Naive B cell (primary cell): ENCODE data around the gene RWDD4. TPM values are rescaled to one million over a fixed set of nuclear protein-coding genes. Genes with fewer than 3 reads are reported as not detected.

Source experiments
- ATAC-seq, 2 donors: fragments of 150-1000 bp; cut with Tn5 transposase; 2 replicates each; pipeline ENCODE4 v1.10.0; 2021; ENCODE audit warnings: low read depth in 2 of 2, mild to moderate bottlenecking in 2 of 2, moderate library complexity in 2 of 2
- DNase-seq: peaks from one replicate; pipeline ENCODE4 v3.0.0; 2022
- H3K27ac Mint-ChIP-seq, 6 donors: one replicate each; pipeline ENCODE4 v1.8.0; 2020 to 2022; ENCODE audit warnings: mild to moderate bottlenecking in 6 of 6, mixed read lengths in 6 of 6, moderate library complexity in 5 of 6, inconsistent platforms in 2 of 6
- H3K27me3 Mint-ChIP-seq, 3 donors: one replicate each; pipeline ENCODE4 v1.8.0; 2021 to 2022; ENCODE audit warnings: mixed read lengths in 3 of 3, mild to moderate bottlenecking in 1 of 3
- H3K36me3 Mint-ChIP-seq, 2 donors: one replicate each; pipeline ENCODE4 v1.8.0; 2020 to 2022; ENCODE audit warnings: mixed read lengths in 2 of 2, inconsistent platforms in 1 of 2, mild to moderate bottlenecking in 1 of 2
- H3K4me1 Mint-ChIP-seq, 3 donors: one replicate each; pipeline ENCODE4 v1.8.0; 2020 to 2022; ENCODE audit warnings: mixed read lengths in 3 of 3, inconsistent platforms in 1 of 3, mild to moderate bottlenecking in 1 of 3, moderate library complexity in 1 of 3
- H3K4me3 Mint-ChIP-seq, 8 donors: one replicate each; pipeline ENCODE4 v1.8.0; 2020 to 2022; ENCODE audit warnings: mild to moderate bottlenecking in 8 of 8, mixed read lengths in 8 of 8, moderate library complexity in 8 of 8, inconsistent platforms in 2 of 8
- H3K9me3 Mint-ChIP-seq, 7 donors: one replicate each; pipeline ENCODE4 v1.8.0; 2020 to 2022; ENCODE audit warnings: mixed read lengths in 7 of 7, mild to moderate bottlenecking in 5 of 7, inconsistent platforms in 2 of 7, moderate library complexity in 1 of 7
- polyA plus RNA-seq, 6 donors: library from polyadenylated mRNA; unstranded; fragments of 300-500 nt; fragmentation: Illumina TruSeq; gene quantifications; one replicate each; pipeline ENCODE4 v1.2.3, GENCODE V29; 2021; ENCODE audit warnings: low read depth in 6 of 6

RWDD4 gene
- 10 to 100 TPM; 16.9 to 29.5 (median 19.6) TPM for polyA plus RNA-seq

DNA sequence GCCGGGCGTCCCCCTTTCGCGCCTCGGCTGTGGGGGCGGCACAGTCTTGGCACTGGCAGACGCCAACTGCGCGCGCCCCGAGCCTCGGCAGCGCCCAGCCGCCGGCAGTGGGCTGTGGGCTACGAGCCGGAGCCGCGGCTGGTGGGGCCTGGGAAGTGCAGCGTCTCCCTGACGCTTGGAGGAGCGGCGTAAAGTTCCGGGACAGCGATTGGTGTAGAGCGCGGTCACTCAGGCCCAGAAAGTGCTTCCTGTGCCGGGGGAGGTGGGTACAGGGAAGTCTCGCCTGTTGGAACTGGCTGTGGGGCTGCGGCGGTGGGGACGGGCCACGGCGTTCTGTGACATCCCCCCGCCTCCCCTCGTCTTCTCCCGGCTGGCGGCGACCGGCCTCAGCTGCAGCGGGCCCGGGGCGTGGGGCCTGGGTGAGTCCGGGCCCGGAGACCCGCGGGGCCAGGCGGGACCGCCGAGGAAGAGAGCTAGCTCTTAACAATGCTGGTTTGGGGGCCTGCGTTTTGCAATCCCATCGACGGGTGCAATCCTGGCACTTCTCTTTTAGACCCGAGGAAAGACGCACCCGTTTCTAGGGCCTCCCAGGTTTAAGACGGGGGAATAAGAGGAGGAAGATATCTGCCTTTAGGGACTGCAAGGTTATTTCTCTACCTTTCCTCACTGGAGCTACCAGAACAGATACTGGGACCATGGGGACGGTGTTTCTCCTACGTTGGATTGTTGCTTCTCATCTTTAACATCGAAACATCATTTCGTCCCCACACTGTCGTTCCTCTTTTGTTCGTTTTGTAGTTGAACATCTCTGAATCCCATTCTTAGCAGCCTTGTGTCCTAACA, at the start of gene RWDD4, which contains the start of gene TRAPPC11:
Gene RWDD4 (minus strand): TSS at position 157 of the 843 bp plus-strand sequence. CDS start 233 bp downstream, outside the sequence.
Gene TRAPPC11 (plus strand): TSS at position 265 of the 843 bp plus-strand sequence. CDS start 4,575 bp downstream, outside the sequence.
- no peaks in the 10 kb centered on the region for H3K9me3 Mint-ChIP-seq

DNA sequence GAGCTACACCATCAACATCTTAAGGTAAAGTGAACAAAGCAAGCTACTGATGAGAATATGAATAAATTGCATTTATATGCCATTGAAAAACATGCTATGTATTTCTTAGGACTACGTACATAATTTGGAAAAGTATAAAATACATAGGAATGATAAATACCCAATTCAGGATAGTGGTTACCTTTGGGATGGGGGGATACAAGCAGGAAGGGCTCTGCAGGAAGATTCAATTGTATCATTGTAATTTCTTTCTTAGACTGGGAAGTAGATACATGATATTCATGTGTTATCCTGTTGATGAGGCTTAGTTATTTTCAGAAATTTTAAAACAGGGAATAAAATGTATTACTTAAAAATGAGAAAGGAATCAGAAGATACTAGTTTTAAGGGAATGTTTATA, 43.5 kb upstream of the RWDD4 start:
- H3K36me3 Mint-ChIP-seq = peaks cover 32 to 39% of the 10 kb centered on the region in 2 donors
- no peak for ATAC-seq
- no peaks in the 10 kb centered on the region for H3K27me3 Mint-ChIP-seq

More for the DNA sequence above, at the start of gene RWDD4, which contains the start of gene TRAPPC11:
- peak; percentile 95 for DNase-seq
- H3K27me3 Mint-ChIP-seq = no peaks in the 10 kb centered on the region
- peak within 1 kb of the TSS; percentile 93 to 99 (median 98) for H3K27ac Mint-ChIP-seq
- peaks cover 24 to 42% (median 35%) of the 10 kb centered on the region in 3 donors for H3K4me1 Mint-ChIP-seq
- peak; percentile 95 to 97 for ATAC-seq
- peaks cover 3 to 7% of the 10 kb centered on the region in 2 donors for H3K36me3 Mint-ChIP-seq
- peak within 1 kb of the TSS; percentile 83 to 97 (median 96) for H3K4me3 Mint-ChIP-seq

DNA sequence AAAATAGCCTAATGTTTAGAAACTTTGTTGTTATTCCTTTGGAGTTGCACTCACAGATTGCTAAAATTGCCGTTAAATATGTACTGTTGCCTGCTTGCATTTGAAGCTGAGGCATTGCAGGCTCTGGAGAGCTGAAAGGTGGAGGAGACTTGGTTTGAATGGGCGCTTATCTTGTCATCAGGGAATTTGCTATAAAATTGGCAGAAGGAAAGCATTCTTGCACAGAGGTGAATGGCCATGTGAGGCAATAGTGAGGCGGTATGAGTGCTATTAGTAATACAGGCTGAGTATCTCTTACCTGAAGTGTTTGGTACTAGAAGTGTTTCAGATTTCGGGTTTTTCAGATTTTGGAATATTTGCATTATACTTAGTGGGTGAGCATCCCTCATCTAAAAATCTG, 41.4 kb upstream of the RWDD4 start:
- ATAC-seq (no peak), DNase-seq (no peak)
- peaks cover 0 to 5% (median 0%) of the 10 kb centered on the region in 3 donors for H3K4me1 Mint-ChIP-seq
- peaks cover 35 to 43% of the 10 kb centered on the region in 2 donors for H3K36me3 Mint-ChIP-seq
- H3K27me3 Mint-ChIP-seq = no peaks in the 10 kb centered on the region
- peak overlapping the region in 1 of 6 donors; percentile 76 for H3K27ac Mint-ChIP-seq
- no peaks in the 10 kb centered on the region for H3K9me3 Mint-ChIP-seq
- no peak overlapping the region for H3K4me3 Mint-ChIP-seq

More for the DNA sequence above, 43.5 kb upstream of the RWDD4 start:
- Mint-ChIP-seq H3K27ac (no peak overlapping the region), H3K4me3 (no peak overlapping the region), H3K4me1 (peaks cover 0 to 5% (median 0%) of the 10 kb centered on the region in 3 donors), H3K9me3 (no peaks in the 10 kb centered on the region)
- DNase-seq = no peak

DNA sequence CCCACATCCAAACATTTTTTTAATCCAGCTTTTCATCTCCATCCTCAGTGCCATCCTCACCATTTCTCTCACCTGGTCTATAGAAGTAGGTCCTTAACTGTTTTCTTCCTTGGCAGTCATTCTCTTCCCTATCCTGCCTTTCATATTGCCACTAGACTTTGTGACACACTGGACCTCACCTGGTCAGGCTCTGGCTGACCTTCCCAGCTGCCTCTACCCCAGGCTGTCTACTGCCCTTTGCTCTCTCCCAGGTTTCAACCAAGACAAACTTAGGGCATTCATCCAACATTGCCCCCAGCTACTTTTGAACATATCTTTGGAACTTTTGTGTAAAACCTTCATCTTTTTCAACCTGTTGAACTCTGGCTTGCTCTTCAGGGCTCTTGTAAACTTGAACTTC, 39.9 kb upstream of the RWDD4 start:
- no peaks in the 10 kb centered on the region for H3K27me3 Mint-ChIP-seq
- H3K4me1 Mint-ChIP-seq = peaks cover 0 to 5% (median 0%) of the 10 kb centered on the region in 3 donors
- no peak overlapping the region for H3K27ac Mint-ChIP-seq
- DNase-seq (no peak), ATAC-seq (no peak)
- no peak overlapping the region for H3K4me3 Mint-ChIP-seq
- peaks cover 30 to 44% of the 10 kb centered on the region in 2 donors for H3K36me3 Mint-ChIP-seq
- H3K9me3 Mint-ChIP-seq = no peaks in the 10 kb centered on the region

DNA sequence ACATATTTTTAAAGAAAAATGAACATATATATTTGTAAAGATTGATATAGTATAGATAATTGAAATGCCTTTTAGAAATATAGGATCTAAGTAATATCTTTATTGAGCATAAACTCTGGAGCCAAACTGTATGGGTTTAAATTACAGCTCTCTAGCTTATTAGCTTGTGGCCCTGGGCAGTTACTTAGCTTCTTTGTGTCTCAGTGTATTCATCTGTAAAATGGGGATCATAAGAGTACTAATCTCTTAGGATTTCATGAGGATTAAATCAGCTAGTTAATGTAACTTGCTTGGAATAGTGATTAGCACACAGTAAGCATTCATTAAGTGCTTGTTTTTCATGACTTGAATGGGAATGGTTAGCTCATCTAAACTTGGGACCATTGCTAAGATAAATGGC, 32.9 kb upstream of the RWDD4 start:
- ATAC-seq = no peak
- H3K4me1 Mint-ChIP-seq = no peaks in the 10 kb centered on the region

DNA sequence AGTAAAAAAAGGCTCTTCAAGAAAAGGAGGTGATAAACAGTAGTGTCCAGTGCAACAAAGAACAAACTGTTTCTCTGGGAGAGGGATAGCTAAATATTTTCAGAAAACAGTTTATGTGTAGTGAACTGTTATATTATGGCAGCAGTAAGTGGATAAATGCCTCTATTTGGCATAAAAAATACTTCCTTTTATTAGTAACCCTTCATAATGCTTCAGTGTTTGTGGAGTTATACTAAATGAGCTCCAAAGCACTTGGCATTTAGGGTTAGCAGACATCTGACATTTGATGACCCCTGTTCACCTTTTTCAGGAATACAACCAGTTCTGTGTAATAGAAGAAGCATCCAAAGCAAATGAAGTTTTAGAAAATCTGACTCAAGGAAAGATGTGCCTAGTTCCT, 32.0 kb upstream of the RWDD4 start:
- Mint-ChIP-seq H3K27ac (peak overlapping the region in 1 of 6 donors; percentile 86), H3K4me1 (no peaks in the 10 kb centered on the region), H3K36me3 (peaks cover 36 to 40% of the 10 kb centered on the region in 2 donors)

More for the DNA sequence above, 32.9 kb upstream of the RWDD4 start:
- Mint-ChIP-seq H3K27me3 (no peaks in the 10 kb centered on the region), H3K27ac (no peak overlapping the region), H3K4me3 (no peak overlapping the region), H3K36me3 (peaks cover 40 to 42% of the 10 kb centered on the region in 2 donors), H3K9me3 (no peaks in the 10 kb centered on the region)
- DNase-seq = no peak

DNA sequence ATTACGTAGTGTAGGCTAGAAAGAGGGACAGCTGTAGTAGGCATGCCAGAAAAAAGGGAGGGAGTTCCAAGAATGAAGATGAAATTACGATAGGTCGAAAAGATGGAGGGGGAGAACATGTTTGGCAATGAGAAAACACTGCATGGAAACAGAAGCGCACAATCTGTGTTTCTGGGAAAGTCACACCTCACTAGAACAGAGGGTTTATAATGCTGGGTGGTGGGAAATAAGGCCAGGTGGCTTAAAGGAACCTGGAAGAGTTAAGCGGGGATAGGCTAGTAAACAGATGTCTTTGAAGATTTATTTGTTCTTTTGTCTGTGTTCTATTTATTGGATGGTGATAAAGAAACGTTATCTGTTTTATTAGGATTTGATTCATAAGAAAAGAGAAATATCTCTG, 29.2 kb upstream of the RWDD4 start:
- H3K27ac Mint-ChIP-seq = no peak overlapping the region
- H3K36me3 Mint-ChIP-seq = peaks cover 33 to 38% of the 10 kb centered on the region in 2 donors
- H3K4me1 Mint-ChIP-seq = no peaks in the 10 kb centered on the region
- DNase-seq (no peak), ATAC-seq (no peak)
- no peaks in the 10 kb centered on the region for H3K9me3 Mint-ChIP-seq
- no peaks in the 10 kb centered on the region for H3K27me3 Mint-ChIP-seq
- no peak overlapping the region for H3K4me3 Mint-ChIP-seq

More for the DNA sequence above, 32.0 kb upstream of the RWDD4 start:
- ATAC-seq (no peak), DNase-seq (no peak)
- Mint-ChIP-seq H3K27me3 (no peaks in the 10 kb centered on the region), H3K9me3 (no peaks in the 10 kb centered on the region), H3K4me3 (no peak overlapping the region)

DNA sequence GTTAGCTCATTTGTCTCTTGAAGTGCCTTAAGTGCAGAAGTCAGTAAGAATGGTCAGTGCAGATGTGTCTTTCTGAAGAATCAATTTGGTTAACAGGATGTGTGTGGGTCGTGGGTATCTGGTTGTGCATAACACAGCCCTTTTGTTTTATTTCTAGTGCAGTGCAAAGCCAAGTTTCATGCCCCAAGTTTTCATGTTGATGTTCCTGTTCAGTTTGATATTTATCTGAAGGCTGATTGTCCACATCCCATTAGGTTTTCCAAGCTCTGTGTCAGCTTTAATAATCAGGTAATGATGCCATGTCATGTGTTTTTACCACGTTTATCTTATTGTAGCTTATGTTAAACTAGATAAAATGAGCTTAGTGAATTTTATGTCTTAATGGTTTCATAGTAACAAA, 27.5 kb upstream of the RWDD4 start:
- no peaks in the 10 kb centered on the region for H3K4me1 Mint-ChIP-seq
- H3K36me3 Mint-ChIP-seq = peaks cover 25 to 35% of the 10 kb centered on the region in 2 donors
- no peak for DNase-seq
- no peak for ATAC-seq
- no peak overlapping the region for H3K27ac Mint-ChIP-seq
- no peak overlapping the region for H3K4me3 Mint-ChIP-seq
- no peaks in the 10 kb centered on the region for H3K27me3 Mint-ChIP-seq
- H3K9me3 Mint-ChIP-seq = no peaks in the 10 kb centered on the region

DNA sequence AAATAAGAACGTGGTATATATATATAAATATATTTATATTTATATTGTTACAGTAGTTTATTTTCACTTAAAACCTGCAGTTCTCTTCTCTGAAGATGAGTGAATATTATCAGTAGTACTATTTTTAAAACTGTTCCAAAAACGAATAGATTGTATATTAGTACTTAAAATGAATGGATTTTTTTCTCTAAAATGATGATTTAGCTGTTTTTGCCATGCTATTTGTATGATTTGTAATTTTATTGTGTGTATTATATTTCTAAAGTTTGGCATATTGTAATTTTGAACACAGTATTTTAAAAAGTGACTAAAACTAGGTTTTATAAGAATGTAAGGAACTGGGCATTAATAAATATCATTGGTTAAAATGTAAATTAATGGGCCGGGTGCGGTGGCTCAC, 22.1 kb upstream of the RWDD4 start:
- no peak for ATAC-seq

DNA sequence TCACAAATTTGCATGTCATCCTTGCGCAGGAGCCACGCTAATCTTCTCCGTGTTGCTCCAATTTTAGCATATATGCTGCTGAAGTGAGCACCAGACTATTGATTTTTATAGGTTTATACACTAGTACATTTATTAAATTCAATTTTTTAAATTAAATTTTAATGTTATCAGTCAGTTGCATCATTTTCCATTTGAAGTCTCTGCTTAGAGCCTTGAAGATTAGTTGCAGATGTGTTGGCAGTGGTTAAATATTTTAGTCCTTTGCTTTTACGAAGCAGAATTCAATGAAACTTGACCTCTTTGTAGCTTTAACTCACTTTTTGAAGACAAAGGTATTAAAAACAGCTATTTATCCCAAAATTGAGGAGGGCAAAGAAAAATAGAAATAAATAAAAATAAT, 16.6 kb upstream of the RWDD4 start:
- H3K27ac Mint-ChIP-seq = no peak overlapping the region
- H3K4me3 Mint-ChIP-seq = no peak overlapping the region
- no peaks in the 10 kb centered on the region for H3K9me3 Mint-ChIP-seq
- H3K4me1 Mint-ChIP-seq = peaks cover 2 to 5% (median 5%) of the 10 kb centered on the region in 3 donors
- peaks cover 8 to 19% of the 10 kb centered on the region in 2 donors for H3K36me3 Mint-ChIP-seq
- no peaks in the 10 kb centered on the region for H3K27me3 Mint-ChIP-seq
- ATAC-seq (no peak), DNase-seq (no peak)

More for the DNA sequence above, 22.1 kb upstream of the RWDD4 start:
- no peak overlapping the region for H3K4me3 Mint-ChIP-seq
- H3K27me3 Mint-ChIP-seq = no peaks in the 10 kb centered on the region
- H3K9me3 Mint-ChIP-seq = no peaks in the 10 kb centered on the region
- no peak overlapping the region for H3K27ac Mint-ChIP-seq
- H3K4me1 Mint-ChIP-seq = peaks cover 0 to 5% (median 0%) of the 10 kb centered on the region in 3 donors
- no peak for DNase-seq
- peaks cover 8 to 34% of the 10 kb centered on the region in 2 donors for H3K36me3 Mint-ChIP-seq

DNA sequence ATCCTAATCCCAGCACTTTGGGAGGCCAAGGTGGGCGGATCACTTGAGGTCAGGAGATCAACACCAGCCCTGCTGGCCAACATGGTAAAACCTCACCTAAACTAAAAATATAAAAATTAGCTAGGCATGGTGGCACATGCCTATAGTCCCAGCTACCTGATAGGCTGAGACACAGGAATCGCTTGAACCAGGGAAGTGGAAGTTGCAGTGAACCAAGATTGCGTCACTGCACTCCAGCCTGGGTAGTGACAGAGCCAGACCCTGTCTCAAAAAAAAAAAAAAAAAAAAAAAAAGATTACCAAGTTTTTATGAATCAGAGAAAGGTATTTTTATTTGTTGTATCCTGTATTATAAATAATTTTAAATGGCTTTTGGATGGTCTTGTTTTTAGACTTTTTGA, 15.2 kb upstream of the RWDD4 start:
- peaks cover 8 to 20% of the 10 kb centered on the region in 2 donors for H3K36me3 Mint-ChIP-seq
- no peak overlapping the region for H3K4me3 Mint-ChIP-seq
- ATAC-seq = no peak
- H3K27me3 Mint-ChIP-seq = no peaks in the 10 kb centered on the region
- no peaks in the 10 kb centered on the region for H3K9me3 Mint-ChIP-seq
- H3K4me1 Mint-ChIP-seq = peaks cover 2 to 5% (median 5%) of the 10 kb centered on the region in 3 donors
- no peak for DNase-seq
- H3K27ac Mint-ChIP-seq = no peak overlapping the region

DNA sequence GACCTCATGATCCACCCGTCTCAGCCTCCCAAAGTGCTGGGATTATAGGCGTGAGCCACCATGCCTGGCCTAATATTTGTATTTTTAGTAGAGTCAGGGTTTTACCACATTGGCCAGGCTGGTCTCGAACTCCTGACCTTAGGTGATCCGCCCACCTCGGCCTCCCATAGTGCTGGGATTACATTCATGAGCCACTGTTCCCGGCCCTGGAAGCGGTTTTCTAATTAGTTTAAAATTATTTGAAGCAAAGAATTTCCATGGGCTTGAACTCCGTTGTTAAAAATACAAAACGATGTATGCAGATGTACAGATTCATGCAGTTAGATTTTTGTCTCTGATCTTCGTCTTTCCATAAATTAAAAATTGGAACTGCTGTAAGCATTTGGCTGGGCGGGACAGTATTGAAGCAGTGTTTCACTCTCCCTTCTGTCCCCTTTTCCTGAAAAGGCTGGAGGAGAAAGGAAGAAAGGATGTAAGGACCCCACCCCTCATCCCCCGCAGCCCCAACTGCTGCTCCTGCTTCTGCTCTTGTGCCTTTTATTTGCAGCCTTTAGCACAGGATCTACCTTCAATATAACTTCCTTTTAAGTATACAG, 12.1 kb upstream of the RWDD4 start:
- Mint-ChIP-seq H3K4me3 (no peak overlapping the region), H3K27ac (no peak overlapping the region), H3K36me3 (peaks cover 0 to 21% of the 10 kb centered on the region in 2 donors), H3K4me1 (peaks cover 0 to 5% (median 2%) of the 10 kb centered on the region in 3 donors), H3K9me3 (no peaks in the 10 kb centered on the region), H3K27me3 (no peaks in the 10 kb centered on the region)
- no peak for ATAC-seq
- no peak for DNase-seq

DNA sequence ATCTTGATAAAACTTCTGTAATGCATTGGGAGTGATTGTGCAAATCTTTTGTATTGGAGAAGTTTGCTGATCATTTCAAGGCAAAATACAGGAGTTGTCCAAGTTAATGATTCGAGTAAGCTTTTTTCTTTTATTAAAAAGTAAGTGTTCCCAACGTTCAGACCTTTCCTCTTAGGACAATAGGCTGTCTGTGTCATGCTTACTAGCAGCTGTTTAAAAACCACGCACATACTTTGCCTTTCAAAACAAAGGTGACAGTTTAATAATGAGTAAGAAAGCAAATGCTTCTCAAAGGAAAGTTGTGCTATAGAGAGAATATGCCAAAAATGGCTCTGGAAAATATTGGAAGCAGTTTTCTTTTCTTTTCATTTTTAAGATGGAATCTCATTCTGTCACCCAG, 11.3 kb upstream of the RWDD4 start:
- H3K9me3 Mint-ChIP-seq = no peaks in the 10 kb centered on the region
- peaks cover 5 to 21% of the 10 kb centered on the region in 2 donors for H3K36me3 Mint-ChIP-seq
- H3K4me1 Mint-ChIP-seq = peaks cover 0 to 5% (median 2%) of the 10 kb centered on the region in 3 donors
- DNase-seq (no peak), ATAC-seq (no peak)
- no peak overlapping the region for H3K4me3 Mint-ChIP-seq
- no peaks in the 10 kb centered on the region for H3K27me3 Mint-ChIP-seq
- H3K27ac Mint-ChIP-seq = no peak overlapping the region
